ENCODE measurements around the gene ORC1.

The ORC1 gene

GRCh38 chr1:52404116-52404974 lies at the start of gene ORC1, which contains the start of gene PRPF38A:
Gene ORC1, minus strand, starts transcription at chr1:52404423. Its CDS starts 2,200 bp downstream, at chr1:52402223.
Gene PRPF38A, plus strand, starts transcription at chr1:52404602. Its CDS starts 148 bp downstream, at chr1:52404750.
- DNase-seq = peak; percentile 97

GRCh38 chr1:52444463-52444862 lies 40.2 kb upstream of the ORC1 start:
- no peak for DNase-seq

GRCh38 chr1:52439976-52440375 lies 35.8 kb upstream of the ORC1 start:
- no peak for DNase-seq

GRCh38 chr1:52436817-52437216 lies 32.6 kb upstream of the ORC1 start:
- DNase-seq = no peak

- DNase-seq = no peak
Observed at GRCh38 chr1:52435650-52436049, 31.4 kb upstream of the ORC1 start.

- no peak for DNase-seq
Observed at GRCh38 chr1:52435211-52435610, 31.0 kb upstream of the ORC1 start.

- DNase-seq = no peak
Observed at GRCh38 chr1:52432807-52433206, 28.6 kb upstream of the ORC1 start.

- DNase-seq = no peak
Observed at GRCh38 chr1:52427152-52427551, 22.9 kb upstream of the ORC1 start.

- no peak for DNase-seq
Observed at GRCh38 chr1:52426371-52426770, 22.1 kb upstream of the ORC1 start.

- DNase-seq = peak; percentile 13
Observed at GRCh38 chr1:52424813-52425212, 20.6 kb upstream of the ORC1 start.

GRCh38 chr1:52424231-52424636 lies 20.0 kb upstream of the ORC1 start:
- peak; percentile 78 for DNase-seq

GRCh38 chr1:52423771-52424170 lies 19.5 kb upstream of the ORC1 start:
- peak; percentile 86 for DNase-seq

GRCh38 chr1:52423055-52423454 lies 18.8 kb upstream of the ORC1 start:
- DNase-seq = no peak

GRCh38 chr1:52420713-52421112 lies 16.5 kb upstream of the ORC1 start:
- no peak for DNase-seq

- DNase-seq = no peak
Observed at GRCh38 chr1:52416811-52417210, 12.6 kb upstream of the ORC1 start.

- no peak for DNase-seq
Observed at GRCh38 chr1:52414942-52415341, 10.7 kb upstream of the ORC1 start.

GRCh38 chr1:52413410-52413989 lies 9.3 kb upstream of the ORC1 start:
- no peak for DNase-seq

GRCh38 chr1:52404975-52405338 lies 734 bp upstream of the ORC1 start:
- no peak for DNase-seq

- DNase-seq = peak; percentile 58
Observed at GRCh38 chr1:52403566-52404115, 582 bp downstream of the ORC1 start.

- no peak for DNase-seq
Observed at GRCh38 chr1:52402860-52403240, 1.4 kb downstream of the ORC1 start.

GRCh38 chr1:52400131-52400530 lies 4.1 kb downstream of the ORC1 start:
- no peak for DNase-seq

- no peak for DNase-seq
Observed at GRCh38 chr1:52399629-52400028, 4.6 kb downstream of the ORC1 start.

- DNase-seq = no peak
Observed at GRCh38 chr1:52393174-52393573, 11.0 kb downstream of the ORC1 start.

- no peak for DNase-seq
Observed at GRCh38 chr1:52386458-52386857, 17.8 kb downstream of the ORC1 start.

Measured in CD4-positive, alpha-beta T cell treated with Interleukin-12 subunit alpha and Interleukin-12 subunit beta, for 1 hour (primary cell).